GM19099 (cell line): Measurements from ENCODE around the gene FARP2.

ENCODE experiments used
- POLR2A ChIP-seq: IDR thresholded peaks from 3 replicates; pipeline ENCODE4 v1.6.1; 2011; ENCODE audit warnings: low read depth; ENCODE audit not compliant: insufficient read length; ENCODE audit errors: extremely low read depth

Gene FARP2

GRCh38 chr2:241376808-241377207 lies 20.7 kb downstream of the FARP2 start:
- no peak for TF ChIP-seq POLR2A

- TF ChIP-seq POLR2A = no peak
Observed at GRCh38 chr2:241378816-241379215, 22.7 kb downstream of the FARP2 start.

GRCh38 chr2:241379481-241380480 lies 23.7 kb downstream of the FARP2 start:
- TF ChIP-seq POLR2A = no peak

- TF ChIP-seq POLR2A = no peak
Observed at GRCh38 chr2:241381872-241382271, 25.8 kb downstream of the FARP2 start.

- no peak for TF ChIP-seq POLR2A
Observed at GRCh38 chr2:241386519-241386918, 30.4 kb downstream of the FARP2 start.

- no peak for TF ChIP-seq POLR2A
Observed at GRCh38 chr2:241389697-241390096, 33.6 kb downstream of the FARP2 start.

- TF ChIP-seq POLR2A = no peak
Observed at GRCh38 chr2:241390301-241391206, 34.5 kb downstream of the FARP2 start.

- TF ChIP-seq POLR2A = no peak
Observed at GRCh38 chr2:241391892-241392665, 36.0 kb downstream of the FARP2 start.

GRCh38 chr2:241393524-241394196 lies 37.6 kb downstream of the FARP2 start:
- no peak for TF ChIP-seq POLR2A

- TF ChIP-seq POLR2A = no peak
Observed at GRCh38 chr2:241399941-241400922, 44.1 kb downstream of the FARP2 start.

- TF ChIP-seq POLR2A = no peak
Observed at GRCh38 chr2:241408849-241409248, 52.8 kb downstream of the FARP2 start.

GRCh38 chr2:241410739-241411176 lies 54.7 kb downstream of the FARP2 start:
- no peak for TF ChIP-seq POLR2A

GRCh38 chr2:241412144-241412543 lies 56.1 kb downstream of the FARP2 start:
- no peak for TF ChIP-seq POLR2A

GRCh38 chr2:241413929-241414580 lies 58.0 kb downstream of the FARP2 start:
- no peak for TF ChIP-seq POLR2A
